DOHH2 (cell line): ENCODE results near the gene POLR2J2.
"Not testable (repeated sequence)": the region's sequence is repeated elsewhere in the genome, so short reads cannot be mapped to it uniquely, and the experiment has no call there.

Experiments
- H3F3A ChIP-seq: fragments of 200-600 bp; sonication (generic), shearing (Covaris generic); 2 replicates; pipeline ENCODE4 v1.6.0; 2016; ENCODE audit warnings: antibody characterized with exemption, mild to moderate bottlenecking; ENCODE audit not compliant: control insufficient read depth, insufficient read depth
- H3K27ac ChIP-seq: fragments of 200-600 bp; sonication (generic); 2 replicates; pipeline ENCODE4 v1.5.1; 2014; ENCODE audit warnings: low read depth, mild to moderate bottlenecking, low read length, moderate library complexity
- H3K27me3 ChIP-seq: fragments of 200-600 bp; sonication (generic); 2 replicates; pipeline ENCODE4 v1.6.1; 2014; ENCODE audit warnings: mild to moderate bottlenecking, low read length, mixed read lengths; ENCODE audit not compliant: control insufficient read depth
- H3K36me3 ChIP-seq: fragments of 200-600 bp; sonication (generic); 2 replicates; pipeline ENCODE4 v1.6.1; 2014; ENCODE audit warnings: mild to moderate bottlenecking, low read length, moderate library complexity, mixed read lengths; ENCODE audit not compliant: control insufficient read depth
- H3K4me1 ChIP-seq: fragments of 200-600 bp; sonication (generic); 2 replicates; pipeline ENCODE4 v1.6.1; 2014; ENCODE audit warnings: mild to moderate bottlenecking, low read length, mixed read lengths; ENCODE audit not compliant: control insufficient read depth
- H3K4me2 ChIP-seq: fragments of 200-600 bp; sonication (generic); 2 replicates; pipeline ENCODE4 v1.6.0; 2014; ENCODE audit warnings: mild to moderate bottlenecking, low read length, moderate library complexity
- H3K4me3 ChIP-seq: fragments of 200-600 bp; sonication (generic); 2 replicates; pipeline ENCODE4 v1.5.1; 2014; ENCODE audit warnings: mild to moderate bottlenecking, low read length, mixed read lengths
- H3K79me2 ChIP-seq: fragments of 200-600 bp; sonication (generic); 2 replicates; pipeline ENCODE4 v1.6.1; 2014; ENCODE audit warnings: mild to moderate bottlenecking, low read length, mixed read lengths; ENCODE audit not compliant: control insufficient read depth
- H3K9me2 ChIP-seq: fragments of 200-600 bp; sonication (generic); replicated peaks from 2 replicates; pipeline ENCODE4 v1.6.1; 2014; ENCODE audit warnings: mild to moderate bottlenecking, low read length, mixed read lengths; ENCODE audit not compliant: control insufficient read depth
- H3K9me3 ChIP-seq: fragments of 200-600 bp; sonication (generic); 2 replicates; pipeline ENCODE4 v1.6.1; 2014; ENCODE audit warnings: antibody characterized with exemption, low read length, mixed read lengths; ENCODE audit not compliant: control insufficient read depth, insufficient read depth
- H4K20me1 ChIP-seq: fragments of 200-600 bp; sonication (generic); 2 replicates; pipeline ENCODE4 v1.6.0; 2014; ENCODE audit warnings: low read depth, mild to moderate bottlenecking, antibody characterized with exemption, low read length, moderate library complexity; ENCODE audit not compliant: control insufficient read depth, insufficient read depth

Gene POLR2J2

GRCh38 chr7:102682560-102682959 lies 11.1 kb upstream of the POLR2J2 start:
- H3K4me3 ChIP-seq, H3F3A ChIP-seq, H3K79me2 ChIP-seq, H3K4me2 ChIP-seq, H3K9me3 ChIP-seq, H3K4me1 ChIP-seq, H3K27me3 ChIP-seq, H3K27ac ChIP-seq, H3K36me3 ChIP-seq, H3K9me2 ChIP-seq, H4K20me1 ChIP-seq: not testable (repeated sequence)

DNA sequence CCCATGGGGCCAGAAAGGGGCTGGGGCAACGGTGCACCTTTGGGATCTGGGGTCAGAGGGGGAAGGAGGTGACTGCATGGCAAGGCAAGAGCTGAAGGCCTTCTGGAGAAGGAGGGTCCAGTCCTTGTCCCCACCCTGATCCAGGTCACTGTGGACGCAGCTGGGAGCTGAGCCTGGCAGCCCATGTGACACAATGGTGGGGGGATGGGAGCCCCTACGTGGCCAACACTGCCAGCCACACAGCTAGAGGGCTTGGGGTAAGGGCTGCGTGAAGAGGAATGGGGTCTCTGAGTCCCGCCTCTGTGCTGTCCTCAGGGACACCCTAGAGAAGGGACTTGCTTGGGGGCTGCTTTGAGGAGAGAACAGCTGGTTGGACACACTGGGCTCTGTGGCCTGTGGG lies 9.3 kb upstream of the POLR2J2 start:
- not testable (repeated sequence) for H3K27ac ChIP-seq, H4K20me1 ChIP-seq, H3K79me2 ChIP-seq, H3K4me3 ChIP-seq, H3K27me3 ChIP-seq, H3K9me2 ChIP-seq, H3K4me1 ChIP-seq, H3K36me3 ChIP-seq, H3K4me2 ChIP-seq, H3K9me3 ChIP-seq, H3F3A ChIP-seq

GRCh38 chr7:102675545-102675944 lies 4.1 kb upstream of the POLR2J2 start:
- H3K4me3 ChIP-seq, H3K4me1 ChIP-seq, H3K4me2 ChIP-seq, H3K79me2 ChIP-seq, H3K27ac ChIP-seq, H4K20me1 ChIP-seq, H3K36me3 ChIP-seq, H3K9me3 ChIP-seq, H3F3A ChIP-seq, H3K27me3 ChIP-seq, H3K9me2 ChIP-seq: not testable (repeated sequence)

DNA sequence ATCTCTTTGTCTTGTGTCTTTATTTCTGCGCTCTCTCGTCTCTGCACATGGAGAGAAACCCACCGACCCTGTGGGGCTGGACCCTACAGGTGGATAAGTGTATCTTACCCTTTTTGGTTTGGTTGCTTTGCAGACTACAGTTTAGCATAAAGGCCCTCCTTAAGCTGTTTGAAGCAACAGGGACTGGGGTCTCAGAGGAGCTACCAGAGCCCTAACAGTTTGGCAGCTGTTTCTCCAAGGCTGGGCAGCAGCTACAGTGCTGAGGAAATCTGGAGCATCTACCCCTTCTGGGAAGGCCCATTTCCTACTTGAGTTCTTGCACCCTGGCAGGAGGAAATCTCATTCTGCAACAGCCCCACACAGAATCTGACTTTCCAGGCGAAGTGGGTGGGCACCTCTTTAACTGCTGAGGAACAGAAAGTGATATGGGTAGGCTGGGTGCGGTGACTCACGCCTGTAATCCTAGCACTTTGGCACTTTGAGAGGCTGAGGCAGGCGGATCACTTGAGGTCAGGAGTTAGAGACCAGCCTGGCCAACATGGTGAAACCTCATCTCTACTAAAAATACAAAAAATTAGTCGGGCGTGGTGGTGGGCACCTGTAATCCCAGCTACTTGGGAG lies 2.1 kb upstream of the POLR2J2 start:
- not testable (repeated sequence) for H3K4me3 ChIP-seq, H3F3A ChIP-seq, H3K27me3 ChIP-seq, H3K4me1 ChIP-seq, H4K20me1 ChIP-seq, H3K27ac ChIP-seq, H3K9me3 ChIP-seq, H3K4me2 ChIP-seq, H3K36me3 ChIP-seq, H3K79me2 ChIP-seq, H3K9me2 ChIP-seq

DNA sequence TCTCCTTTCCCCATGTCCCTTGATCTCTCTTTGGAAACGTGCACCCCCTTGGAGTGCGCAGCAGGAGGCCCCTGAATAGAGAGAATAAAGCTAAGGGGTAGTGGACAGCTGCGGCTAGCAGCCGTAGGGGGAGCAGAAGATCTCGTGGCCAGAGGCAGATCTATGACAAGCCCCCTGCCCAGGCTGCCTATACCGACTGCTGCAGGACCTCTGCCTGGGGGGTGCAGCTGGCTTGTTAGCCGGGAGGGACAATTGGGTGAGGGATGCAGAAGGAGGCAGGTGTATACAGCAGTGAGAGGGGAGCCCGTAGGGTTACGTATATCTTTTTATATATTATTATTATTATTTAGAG lies 469 bp upstream of the POLR2J2 start:
- not testable (repeated sequence) for H3K27me3 ChIP-seq, H4K20me1 ChIP-seq, H3K4me1 ChIP-seq, H3K27ac ChIP-seq, H3K4me2 ChIP-seq, H3K79me2 ChIP-seq, H3F3A ChIP-seq, H3K9me2 ChIP-seq, H3K9me3 ChIP-seq, H3K4me3 ChIP-seq, H3K36me3 ChIP-seq

DNA sequence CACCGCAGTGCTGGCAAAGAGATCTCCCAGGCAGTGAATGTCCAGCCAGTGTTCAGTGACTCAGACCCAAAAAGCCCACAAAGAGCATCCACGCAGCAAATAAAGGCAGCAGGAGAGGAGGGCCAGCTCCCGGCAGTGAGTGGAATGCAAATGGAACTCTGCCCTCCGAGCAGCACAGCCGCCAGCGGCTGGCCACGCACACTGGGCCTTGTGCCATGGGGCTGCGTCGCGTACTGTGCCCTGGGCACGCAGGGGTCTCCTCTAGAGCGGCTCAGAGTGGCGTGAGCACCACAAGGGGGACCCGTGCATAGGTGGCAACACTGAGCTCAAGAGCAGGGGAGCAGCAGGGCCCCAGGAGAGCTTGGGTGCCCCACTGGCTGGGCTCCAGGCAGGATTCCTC lies 3.9 kb downstream of the POLR2J2 start:
- not testable (repeated sequence) for H3K4me2 ChIP-seq, H4K20me1 ChIP-seq, H3K4me3 ChIP-seq, H3K36me3 ChIP-seq, H3K79me2 ChIP-seq, H3K4me1 ChIP-seq, H3K27ac ChIP-seq, H3F3A ChIP-seq, H3K9me2 ChIP-seq, H3K27me3 ChIP-seq, H3K9me3 ChIP-seq

DNA sequence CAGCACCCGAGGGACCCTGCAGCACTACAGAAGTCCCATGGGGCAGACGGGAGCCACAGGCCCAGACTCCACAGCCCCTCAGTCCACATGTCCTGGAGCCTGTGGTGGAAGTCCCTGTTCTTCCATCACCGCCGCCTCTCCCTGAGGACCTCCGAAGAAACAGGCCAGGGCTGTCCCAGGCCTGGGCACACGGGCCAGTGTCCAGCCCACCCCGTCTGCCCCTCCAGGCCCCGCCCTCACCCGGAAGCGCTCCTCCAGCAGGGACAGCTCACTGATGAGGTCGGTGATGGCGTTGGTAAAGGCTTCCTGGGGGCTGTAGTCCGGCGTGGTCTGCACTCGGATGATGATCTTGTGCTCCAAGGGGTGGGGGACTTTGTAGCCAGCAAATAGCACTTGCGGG lies 4.6 kb downstream of the POLR2J2 start:
- H3K27ac ChIP-seq, H3K36me3 ChIP-seq, H3K9me3 ChIP-seq, H3K79me2 ChIP-seq, H3K27me3 ChIP-seq, H4K20me1 ChIP-seq, H3F3A ChIP-seq, H3K4me1 ChIP-seq, H3K4me3 ChIP-seq, H3K4me2 ChIP-seq, H3K9me2 ChIP-seq: not testable (repeated sequence)

DNA sequence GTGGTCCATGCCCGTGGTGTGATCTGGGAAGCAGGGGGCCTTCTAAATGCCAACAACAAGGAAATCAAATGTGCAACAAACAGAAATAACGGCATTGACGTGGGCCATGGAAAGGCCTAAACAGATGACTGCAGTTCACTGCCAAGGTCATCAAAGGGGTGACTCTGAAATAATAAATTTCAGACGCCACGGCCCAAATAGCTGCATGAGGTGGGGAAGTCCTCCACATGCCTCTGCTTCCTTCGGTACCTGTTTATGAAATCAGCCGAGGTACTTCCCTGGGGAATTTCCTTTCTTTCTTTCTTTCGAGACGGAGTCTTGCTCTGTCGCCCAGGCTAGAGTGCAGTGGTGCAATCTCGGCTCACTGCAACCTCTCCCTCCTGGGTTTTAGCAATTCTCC lies 6.7 kb downstream of the POLR2J2 start:
- not testable (repeated sequence) for H3K79me2 ChIP-seq, H3K4me3 ChIP-seq, H3K4me1 ChIP-seq, H3K9me3 ChIP-seq, H3K4me2 ChIP-seq, H3F3A ChIP-seq, H4K20me1 ChIP-seq, H3K27me3 ChIP-seq, H3K9me2 ChIP-seq, H3K27ac ChIP-seq, H3K36me3 ChIP-seq

GRCh38 chr7:102649924-102650323 lies 21.5 kb downstream of the POLR2J2 start, which contains the start of gene SPDYE2B:
Gene SPDYE2B, plus strand, starts transcription at chr7:102650319. Its CDS starts 2,030 bp downstream, at chr7:102652349.
- H3K4me1 ChIP-seq, H3K9me3 ChIP-seq: not testable (repeated sequence)

More at GRCh38 chr7:102649924-102650323, 21.5 kb downstream of the POLR2J2 start, which contains the start of gene SPDYE2B:
- not testable (repeated sequence) for H3K79me2 ChIP-seq, H3K36me3 ChIP-seq, H3K4me3 ChIP-seq, H3K4me2 ChIP-seq, H3F3A ChIP-seq, H3K9me2 ChIP-seq, H3K27ac ChIP-seq, H3K27me3 ChIP-seq, H4K20me1 ChIP-seq
